GM21423 (cell line): ENCODE results near the gene KYNU.
"Not testable (repeated sequence)": the region's sequence is repeated elsewhere in the genome, so short reads cannot be mapped to it uniquely, and the experiment has no call there.

Experiments
- ATAC-seq: cut with Tn5 transposase; IDR thresholded peaks from one replicate; pipeline ENCODE4 v1.9.1; 2021; ENCODE audit warnings: mild to moderate bottlenecking, moderate library complexity; ENCODE audit not compliant: unreplicated experiment

The KYNU gene

DNA sequence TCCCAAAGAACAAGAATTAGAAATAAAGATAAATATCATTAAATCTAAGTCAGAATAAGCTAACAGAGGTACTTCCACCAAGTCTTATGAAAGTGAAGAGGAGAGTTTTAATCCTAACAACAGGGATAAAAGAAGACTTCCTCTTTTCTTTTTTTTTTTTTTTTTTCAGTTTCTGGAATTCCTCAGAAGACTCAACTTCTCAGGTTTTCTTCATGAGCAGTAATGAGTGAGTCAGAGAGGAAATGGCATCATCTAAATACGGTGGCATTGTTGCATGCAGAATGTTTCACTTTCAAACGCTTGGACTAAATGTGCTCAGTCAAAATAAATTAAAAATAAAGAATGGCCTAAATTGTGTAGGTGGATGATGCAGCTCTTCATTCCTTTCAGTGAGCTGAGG lies 206.2 kb downstream of the KYNU start:
- no peak for ATAC-seq

DNA sequence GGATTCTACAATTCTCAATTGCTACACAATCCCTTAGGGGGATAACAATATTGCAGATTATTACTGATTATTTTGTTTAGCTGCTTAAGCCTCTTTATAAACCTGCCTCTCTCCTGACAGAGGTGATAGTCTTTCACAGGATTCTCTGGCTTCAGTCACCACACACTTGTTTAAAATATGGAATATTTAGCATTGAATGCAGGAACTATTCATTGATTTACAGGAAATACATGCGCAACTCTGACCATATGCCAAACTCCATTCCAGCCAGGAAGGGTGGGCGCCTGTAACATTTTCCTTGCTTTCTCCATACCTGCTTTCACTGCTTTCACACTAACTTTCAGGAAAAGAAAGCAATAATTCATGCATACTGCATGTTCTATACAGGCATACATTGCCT lies 207.0 kb downstream of the KYNU start:
- no peak for ATAC-seq

DNA sequence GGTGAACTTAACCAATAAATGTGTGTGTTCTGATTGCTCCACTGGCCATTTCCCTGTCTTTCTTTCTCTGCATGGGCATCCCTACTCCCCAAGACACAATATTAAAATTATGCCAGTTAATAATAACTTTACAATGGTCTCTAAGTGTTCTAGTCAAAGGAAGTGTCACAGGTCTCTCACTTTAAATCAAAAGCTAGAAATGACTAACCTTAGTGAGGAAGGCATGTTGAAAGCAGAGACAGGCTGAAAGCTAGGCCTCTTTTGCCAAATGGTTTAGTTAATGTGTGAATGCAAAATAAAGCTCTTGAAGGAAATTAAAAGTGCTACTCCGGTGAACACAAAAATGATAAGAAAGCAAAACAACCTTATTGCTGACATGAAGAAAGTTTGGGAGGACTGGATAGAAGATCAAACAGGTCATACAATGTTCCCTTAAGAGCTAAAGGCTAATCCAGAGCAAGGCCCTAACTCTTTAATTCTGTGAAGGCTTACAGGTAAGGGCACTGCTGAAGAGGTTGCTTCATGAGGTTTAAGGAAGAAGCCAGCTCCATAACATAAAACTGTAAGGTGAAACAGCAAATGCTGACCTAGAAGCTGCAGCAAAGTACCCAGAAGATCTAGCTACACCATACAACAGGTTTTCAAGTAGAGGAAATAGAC lies 207.8 kb downstream of the KYNU start:
- no peak for ATAC-seq

DNA sequence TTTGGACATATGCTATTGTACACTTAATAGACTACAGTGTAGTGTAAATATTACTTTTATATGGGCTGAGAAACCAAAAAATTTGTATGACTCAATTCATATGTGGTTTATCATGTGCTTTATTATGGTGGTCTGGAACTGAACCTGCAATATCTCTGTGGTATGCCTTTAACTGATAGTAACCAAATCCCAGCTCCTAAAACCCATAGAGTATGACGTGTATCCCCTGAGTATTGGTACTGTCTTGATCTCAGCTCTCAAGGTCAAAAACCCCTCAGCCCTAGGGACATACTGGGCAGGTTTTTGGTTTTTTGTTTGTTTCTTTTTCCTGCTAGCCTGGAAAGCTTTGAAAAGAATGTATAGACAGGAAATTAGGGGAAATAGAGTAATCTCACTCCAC lies 209.6 kb downstream of the KYNU start:
- ATAC-seq: no peak

DNA sequence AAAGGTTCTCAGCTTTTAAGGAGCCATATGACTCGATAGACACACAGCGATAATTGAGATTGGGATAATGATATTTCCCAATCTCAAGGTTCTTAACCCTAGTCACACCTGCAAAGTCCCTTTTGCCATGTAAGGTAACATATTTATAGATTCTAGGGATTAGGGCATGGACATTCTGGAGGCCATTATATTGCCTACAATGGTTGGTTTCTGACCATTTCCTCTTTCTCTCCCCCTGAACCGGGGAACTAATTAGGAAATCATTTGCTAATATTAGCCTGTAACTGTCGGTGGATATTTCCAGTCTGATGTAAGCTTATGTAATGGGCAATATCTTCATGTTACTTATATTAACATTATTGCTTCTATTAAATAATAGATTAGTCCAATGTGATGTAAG lies 210.9 kb downstream of the KYNU start:
- ATAC-seq: no peak

DNA sequence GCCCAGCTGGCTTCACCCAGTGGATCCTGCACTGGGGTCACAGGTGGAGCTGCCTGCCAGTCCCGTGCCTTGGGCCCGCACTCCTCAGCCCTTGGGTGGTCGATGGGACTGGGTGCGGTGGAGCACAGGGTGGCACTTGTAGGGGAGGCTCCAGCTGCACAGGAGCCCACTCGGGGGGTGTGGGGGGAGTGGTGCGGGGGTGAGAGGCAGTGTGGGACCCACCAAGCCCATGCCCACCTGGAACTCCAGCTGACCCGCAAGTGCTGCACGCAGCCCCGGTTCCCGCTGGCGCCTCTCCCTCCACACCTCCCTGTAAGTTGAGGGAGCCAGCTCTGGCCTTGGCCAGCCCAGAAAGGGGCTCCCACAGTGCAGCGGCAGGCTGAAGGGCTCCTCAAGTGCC lies 212.1 kb downstream of the KYNU start:
- not testable (repeated sequence) for ATAC-seq
